DND-41 (cell line): ENCODE measurements around the gene EN1.

Experiments used
- ATAC-seq: fragments of 200-7000 bp; cut with Tn5 transposase; 3 replicates; pipeline ENCODE4 v1.9.1; 2021; ENCODE audit warnings: low read depth; ENCODE audit not compliant: insufficient read depth
- DNase-seq: peaks from one replicate; pipeline ENCODE4 v3.0.0-alpha.2; 2020
- H2AFZ ChIP-seq: 2 replicates; pipeline ENCODE4 v1.6.0; 2012; ENCODE audit warnings: low read depth, low read length
- H3K27ac ChIP-seq: 2 replicates; pipeline ENCODE4 v1.5.1; 2012; ENCODE audit warnings: low read length, inconsistent platforms
- H3K27me3 ChIP-seq: fragments of 200-600 bp; sonication (generic); 2 replicates; pipeline ENCODE4 v1.6.0; 2012; ENCODE audit warnings: low read length, mild to moderate bottlenecking, inconsistent platforms; ENCODE audit not compliant: insufficient read depth, poor library complexity
- H3K36me3 ChIP-seq: 2 replicates; pipeline ENCODE4 v1.5.1; 2012; ENCODE audit warnings: low read length, inconsistent platforms; ENCODE audit not compliant: insufficient read depth
- H3K4me1 ChIP-seq: 2 replicates; pipeline ENCODE4 v1.5.1; 2012; ENCODE audit warnings: mild to moderate bottlenecking, low read length; ENCODE audit not compliant: insufficient read depth
- H3K4me2 ChIP-seq: 2 replicates; pipeline ENCODE4 v1.6.0; 2012; ENCODE audit warnings: mild to moderate bottlenecking, moderate library complexity, low read length, inconsistent platforms; ENCODE audit not compliant: insufficient read depth
- H3K4me3 ChIP-seq, 2 experiments: fragments of 200-600 bp in 1 of 2; shearing (Covaris generic) in 1 of 2; 2 replicates each; pipeline ENCODE4 v1.5.1; 2012 to 2016; ENCODE audit warnings: inconsistent platforms in 2 of 2, low read length in 2 of 2, mild to moderate bottlenecking in 2 of 2, low read depth in 1 of 2, moderate library complexity in 1 of 2
- H3K79me2 ChIP-seq: 2 replicates; pipeline ENCODE4 v1.6.0; 2012; ENCODE audit warnings: low read length, inconsistent platforms; ENCODE audit not compliant: insufficient read depth
- H3K9ac ChIP-seq: 2 replicates; pipeline ENCODE4 v1.6.0; 2012; ENCODE audit warnings: low read depth, mild to moderate bottlenecking, inconsistent platforms, low read length, moderate library complexity
- H3K9me3 ChIP-seq: 2 replicates; pipeline ENCODE4 v1.5.1; 2012; ENCODE audit warnings: low read length, moderate library complexity, mild to moderate bottlenecking, inconsistent platforms; ENCODE audit not compliant: insufficient read depth, severe bottlenecking
- H4K20me1 ChIP-seq: 2 replicates; pipeline ENCODE4 v1.6.0; 2012; ENCODE audit warnings: low read length; ENCODE audit not compliant: insufficient read depth
- CTCF ChIP-seq: IDR thresholded peaks from 2 replicates; pipeline ENCODE4 v1.5.1; 2012; ENCODE audit warnings: borderline replicate concordance, low read length, moderate library complexity, mild to moderate bottlenecking; ENCODE audit not compliant: poor library complexity, severe bottlenecking; ENCODE audit errors: extremely low read depth
- EZH2 ChIP-seq: IDR thresholded peaks from 3 replicates; pipeline ENCODE4 v1.6.1; 2012; ENCODE audit warnings: borderline replicate concordance, low read depth, mild to moderate bottlenecking, moderate library complexity, low read length, inconsistent platforms; ENCODE audit not compliant: severe bottlenecking

The EN1 gene

GRCh38 chr2:118844261-118845004 is 3.0 kb downstream of the EN1 start:
- Histone ChIP-seq H3K4me3 (no peak overlapping the region), H4K20me1 (no peaks in the 10 kb centered on the region), H3K9me3 (no peaks in the 10 kb centered on the region), H3K79me2 (no peaks in the 10 kb centered on the region), H3K4me2 (no peak overlapping the region), H3K9ac (no peak overlapping the region), H3K27me3 (no peaks in the 10 kb centered on the region), H3K27ac (no peak overlapping the region), H3K4me1 (no peaks in the 10 kb centered on the region), H3K36me3 (no peaks in the 10 kb centered on the region), H2AFZ (no peak overlapping the region)
- TF ChIP-seq EZH2: no peak
- TF ChIP-seq CTCF: no peak
- ATAC-seq (no peak), DNase-seq (no peak)

DNA sequence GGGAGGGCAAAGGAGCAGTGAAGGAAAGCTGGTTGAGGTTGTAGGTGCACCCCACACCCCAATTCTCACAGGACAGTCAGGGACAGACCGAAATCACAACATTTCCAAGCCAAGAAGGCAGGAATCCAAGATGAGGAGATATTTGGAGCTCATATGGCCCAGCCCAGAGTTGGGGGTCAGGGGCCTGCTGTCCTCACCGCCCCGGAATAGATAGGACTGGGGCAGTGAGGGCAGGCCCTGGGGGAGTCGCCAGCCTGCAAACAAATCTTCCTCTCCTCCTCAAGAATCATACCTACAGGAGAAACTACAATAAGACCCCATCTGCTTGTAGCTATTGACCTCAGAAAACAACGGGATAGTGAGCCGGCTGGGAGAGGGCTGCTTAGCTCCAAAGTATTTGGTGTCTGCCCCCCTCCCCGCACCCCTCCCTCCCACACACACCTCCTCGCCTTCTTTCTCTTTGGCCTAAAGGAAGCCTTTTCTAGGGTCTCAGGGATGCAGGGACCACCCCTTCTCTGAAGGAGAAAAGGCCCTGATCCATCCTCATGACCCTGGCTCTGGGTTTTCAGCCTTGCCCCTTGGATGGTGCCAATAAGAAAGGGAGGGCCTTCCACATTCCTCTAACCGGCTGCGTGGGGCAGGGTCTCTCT is 3.8 kb downstream of the EN1 start:
- H4K20me1 ChIP-seq: no peaks in the 10 kb centered on the region
- ATAC-seq (no peak), DNase-seq (no peak)
- H3K79me2 ChIP-seq: no peaks in the 10 kb centered on the region
- H3K27me3 ChIP-seq: no peaks in the 10 kb centered on the region
- H3K9ac ChIP-seq: no peak overlapping the region
- H3K4me3 ChIP-seq: no peak overlapping the region
- H3K4me2 ChIP-seq: no peak overlapping the region
- no peak for TF ChIP-seq EZH2
- no peak for TF ChIP-seq CTCF
- H3K9me3 ChIP-seq: no peaks in the 10 kb centered on the region
- H2AFZ ChIP-seq: no peak overlapping the region
- no peaks in the 10 kb centered on the region for H3K36me3 ChIP-seq
- H3K4me1 ChIP-seq: no peaks in the 10 kb centered on the region
- no peak overlapping the region for H3K27ac ChIP-seq

DNA sequence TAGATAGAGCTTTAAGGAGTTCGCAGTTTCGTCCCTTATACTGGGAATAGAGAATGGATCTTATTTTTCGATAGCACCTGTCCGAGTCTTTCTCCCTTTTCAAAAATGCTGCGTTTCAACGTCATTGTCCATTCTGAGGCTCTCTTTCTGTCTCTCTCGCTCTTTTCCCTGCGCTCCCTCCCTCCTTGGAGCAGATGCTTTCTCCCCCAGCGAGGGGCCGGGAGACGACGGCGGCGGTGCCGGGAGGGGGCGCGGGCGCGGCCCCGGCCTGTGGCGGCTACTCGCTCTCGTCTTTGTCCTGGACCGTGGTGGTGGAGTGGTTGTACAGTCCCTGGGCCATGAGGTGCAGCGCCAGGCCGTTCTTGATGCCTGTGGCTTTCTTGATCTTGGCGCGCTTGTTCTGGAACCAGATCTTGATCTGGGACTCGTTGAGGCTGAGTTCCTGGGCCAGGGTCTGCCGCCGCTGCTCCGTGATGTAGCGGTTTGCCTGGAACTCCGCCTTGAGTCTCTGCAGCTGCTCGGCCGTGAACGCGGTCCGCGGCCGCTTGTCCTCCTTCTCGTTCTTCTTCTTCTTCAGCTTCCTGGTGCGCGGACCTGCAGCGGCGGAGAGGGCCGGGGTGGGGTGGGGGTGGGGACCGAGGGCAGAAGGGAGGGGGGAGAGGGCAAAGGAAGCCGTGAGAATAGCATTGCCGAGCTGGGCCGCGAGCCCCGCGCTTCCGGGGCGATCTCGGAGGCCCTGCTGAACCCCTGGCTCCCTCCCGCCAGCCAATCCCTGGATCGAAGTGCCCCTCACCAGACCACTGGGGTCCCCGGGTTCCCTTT is 4.6 kb downstream of the EN1 start:
- Histone ChIP-seq H3K27ac (no peak overlapping the region), H3K9me3 (no peaks in the 10 kb centered on the region), H4K20me1 (0 out of 2 replicates have a peak, but pooled peaks cover under 1% of the 10 kb centered on the region), H3K79me2 (no peaks in the 10 kb centered on the region), H3K4me3 (no peak overlapping the region), H2AFZ (no peak overlapping the region), H3K9ac (no peak overlapping the region), H3K36me3 (no peaks in the 10 kb centered on the region), H3K4me1 (no peaks in the 10 kb centered on the region), H3K4me2 (no peak overlapping the region), H3K27me3 (no peaks in the 10 kb centered on the region)
- no peak for DNase-seq
- TF ChIP-seq EZH2: no peak
- no peak for TF ChIP-seq CTCF
- ATAC-seq: no peak
